Spleen (tissue), 11 donors: ENCODE measurements around the gene CEMP1. TPM values are rescaled to one million over a fixed set of nuclear protein-coding genes. Genes with fewer than 3 reads are reported as not detected.

ENCODE experiments used
- DNase-seq: peaks from one replicate; pipeline ENCODE4 v3.0.0-alpha.2; 2020
- H3K27ac ChIP-seq, 8 donors: fragments of 200-600 bp; sonication (generic) in 7 of 8; 1 replicate in 4 of 8; 2 replicates in 4 of 8; pipeline versions ENCODE4 v1.5.0 to v1.8.0; 2016 to 2021; ENCODE audit warnings: inconsistent platforms in 4 of 8, mild to moderate bottlenecking in 4 of 8, moderate library complexity in 1 of 8
- H3K27me3 ChIP-seq, 7 donors: fragments of 200-600 bp; sonication (generic) in 6 of 7; replicated peaks in 1 of 7; 1 replicate in 4 of 7; 2 replicates in 3 of 7; pipeline versions ENCODE4 v1.5.0 to v1.8.0; 2016 to 2021; ENCODE audit warnings: inconsistent platforms in 3 of 7, mild to moderate bottlenecking in 1 of 7
- H3K36me3 ChIP-seq, 6 donors: fragments of 200-600 bp; sonication (generic) in 5 of 6; 1 replicate in 4 of 6; 2 replicates in 2 of 6; pipeline versions ENCODE4 v1.5.0 to v1.8.0; 2016 to 2021; ENCODE audit warnings: inconsistent platforms in 2 of 6
- H3K4me1 ChIP-seq, 6 donors: fragments of 200-600 bp; sonication (generic) in 5 of 6; 1 replicate in 3 of 6; 2 replicates in 3 of 6; pipeline versions ENCODE4 v1.5.0 to v1.8.0; 2016 to 2021; ENCODE audit warnings: inconsistent platforms in 3 of 6
- H3K4me3 ChIP-seq, 8 donors: fragments of 200-600 bp; sonication (generic) in 7 of 8; 1 replicate in 4 of 8; 2 replicates in 4 of 8; pipeline versions ENCODE4 v1.5.0 to v1.8.0; 2016 to 2021; ENCODE audit warnings: inconsistent platforms in 4 of 8, mild to moderate bottlenecking in 4 of 8, moderate library complexity in 2 of 8
- H3K9me3 ChIP-seq, 8 donors: fragments of 200-600 bp; sonication (generic) in 7 of 8; 1 replicate in 4 of 8; 2 replicates in 4 of 8; pipeline versions ENCODE4 v1.5.0 to v1.8.0; 2016 to 2021; ENCODE audit warnings: inconsistent platforms in 4 of 8
- POLR2A ChIP-seq, 3 donors: fragments of 450-650 bp; IDR thresholded peaks; one replicate each; pipeline ENCODE4 v1.5.1; 2017; ENCODE audit warnings: antibody characterized with exemption in 3 of 3, mild to moderate bottlenecking in 1 of 3
- POLR2AphosphoS5 ChIP-seq, 3 donors: sonication (generic); formaldehyde crosslinking; IDR thresholded peaks; one replicate each; pipeline ENCODE4 v1.5.1; 2017; ENCODE audit warnings: antibody characterized with exemption in 3 of 3
- WGBS, 5 donors: extraction: QIAGEN DNeasy Blood & Tissue Kit in 3 of 5; methylation state at CpG; one replicate each; pipeline versions ENCODE4 v1.1.5 to v1.1.7; 2013 to 2018; 5-methylcytosine and 5-hydroxymethylcytosine counted together
- intact Hi-C: fragments of 100-400 bp; cut with DNase I; formaldehyde crosslinking; loops from one replicate; pipeline ENCODE4 v1.15.0; 2023; ENCODE audit warnings: low total_unique reads
- polyA plus RNA-seq, 3 donors: library from polyadenylated mRNA; stranded (reverse); fragments of 200-250 nt; gene quantifications; one replicate each; pipeline ENCODE4 v1.2.1, GENCODE V29; 2013
- total RNA-seq, 7 donors: library from RNA; depleted of rRNA in 3 of 7; stranded (reverse); fragments of >200 nt in 3 of 7; fragmentation: NEBNext Ultra II Directional in 4 of 7; extraction: Animal tissue kit (Norgen Biotek cat#: 25700) in 4 of 7; gene quantifications; one replicate each; pipeline versions ENCODE4 v1.1.0 to v1.2.1, GENCODE V29; 2016 to 2021
- TF ChIP-seq, protein P1 (sequence below), 11 experiments: fragments of 200-600 bp in 7 of 11; fragments of 450-650 bp in 4 of 11; sonication (generic) in 4 of 11; IDR thresholded peaks in 8 of 11; conservative IDR thresholded peaks in 3 of 11; 1 replicate in 7 of 11; 2 replicates in 4 of 11; pipeline versions ENCODE4 v1.4.0 to v1.8.0; 2016 to 2021; ENCODE audit warnings: antibody characterized with exemption in 11 of 11, inconsistent platforms in 4 of 11, mild to moderate bottlenecking in 1 of 11
- donor health status: healthy with polysubstance abuse.
- donor health status: DM: no; HTN: no; CAD: no; lungs with moderate emphysema.
- donor health status: DM: no; HTN: no; CAD: no.
- donor health status: Bipolar disorder and iron deficiency.
- donor health status: healthy.
- donor health status: DM: no; HTN: no; CAD: no.
- donor health status: DM: yes; HTN: yes; CAD: no.

CEMP1 gene
- total and polyA plus RNA-seq, 10 donors, result 0.37 to 1.5 (median 0.74) TPM; not detected in 5

GRCh38 chr16:2527071-2527783 is 4.0 kb downstream of the CEMP1 start:
- no peaks in the 10 kb centered on the region for H3K9me3 ChIP-seq
- peak overlapping the region in 2 of 8 donors; percentile 65 to 78 for H3K27ac ChIP-seq
- intact Hi-C loops, result no loop called here
- peak; percentile 74 for DNase-seq
- H3K36me3 ChIP-seq, result peaks cover 0 to 86% (median 64%) of the 10 kb centered on the region in 6 donors
- H3K4me1 ChIP-seq, result peaks cover 5 to 78% (median 24%) of the 10 kb centered on the region in 6 donors
- TF ChIP-seq POLR2AphosphoS5 (IDR thresholded peaks at IDR 0.05), result peak in 2 of 3 donors; percentile 34 to 44
- TF ChIP-seq, protein P1, sequence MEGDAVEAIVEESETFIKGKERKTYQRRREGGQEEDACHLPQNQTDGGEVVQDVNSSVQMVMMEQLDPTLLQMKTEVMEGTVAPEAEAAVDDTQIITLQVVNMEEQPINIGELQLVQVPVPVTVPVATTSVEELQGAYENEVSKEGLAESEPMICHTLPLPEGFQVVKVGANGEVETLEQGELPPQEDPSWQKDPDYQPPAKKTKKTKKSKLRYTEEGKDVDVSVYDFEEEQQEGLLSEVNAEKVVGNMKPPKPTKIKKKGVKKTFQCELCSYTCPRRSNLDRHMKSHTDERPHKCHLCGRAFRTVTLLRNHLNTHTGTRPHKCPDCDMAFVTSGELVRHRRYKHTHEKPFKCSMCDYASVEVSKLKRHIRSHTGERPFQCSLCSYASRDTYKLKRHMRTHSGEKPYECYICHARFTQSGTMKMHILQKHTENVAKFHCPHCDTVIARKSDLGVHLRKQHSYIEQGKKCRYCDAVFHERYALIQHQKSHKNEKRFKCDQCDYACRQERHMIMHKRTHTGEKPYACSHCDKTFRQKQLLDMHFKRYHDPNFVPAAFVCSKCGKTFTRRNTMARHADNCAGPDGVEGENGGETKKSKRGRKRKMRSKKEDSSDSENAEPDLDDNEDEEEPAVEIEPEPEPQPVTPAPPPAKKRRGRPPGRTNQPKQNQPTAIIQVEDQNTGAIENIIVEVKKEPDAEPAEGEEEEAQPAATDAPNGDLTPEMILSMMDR (IDR thresholded peaks at IDR 0.05 in 8 of 11, conservative IDR thresholded peaks at IDR 0.05 in 3 of 11), result no peak
- WGBS, 5 donors, result 87 to 92% (median 89%) methylated on average over 6 to 12 of the region's 12 CpGs
- no peaks in the 10 kb centered on the region for H3K27me3 ChIP-seq
- no peak overlapping the region for H3K4me3 ChIP-seq

DNA sequence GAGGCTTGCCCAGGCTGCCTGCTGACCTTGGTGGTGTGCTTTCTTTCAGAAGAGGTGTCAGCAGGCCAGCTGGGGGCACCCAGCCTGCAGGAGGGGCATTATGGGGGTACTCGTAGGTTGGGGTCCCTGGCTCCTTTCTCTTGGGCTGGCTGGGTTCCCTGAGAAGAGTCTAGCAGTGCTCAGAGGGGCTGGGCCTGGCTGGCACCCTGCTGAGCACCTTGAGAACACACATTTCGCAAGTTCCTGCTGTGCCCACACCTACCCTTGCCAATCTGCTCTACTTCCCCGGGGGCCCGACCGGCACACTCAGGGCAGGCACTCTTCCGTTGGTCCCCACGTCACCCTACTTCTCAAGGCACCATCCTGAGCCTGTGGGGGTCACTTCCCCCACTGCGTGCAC is 5.1 kb downstream of the CEMP1 start:
- peak overlapping the region in 5 of 8 donors; percentile 51 to 78 (median 65) for H3K27ac ChIP-seq
- peaks cover 0 to 97% (median 66%) of the 10 kb centered on the region in 6 donors for H3K36me3 ChIP-seq
- H3K27me3 ChIP-seq, result no peaks in the 10 kb centered on the region
- H3K9me3 ChIP-seq, result no peaks in the 10 kb centered on the region
- intact Hi-C loops, result no loop called here
- peaks cover 7 to 83% (median 25%) of the 10 kb centered on the region in 6 donors for H3K4me1 ChIP-seq
- peak overlapping the region in 1 of 8 donors; percentile 10 for H3K4me3 ChIP-seq
- peak; percentile 74 for DNase-seq
- TF ChIP-seq POLR2AphosphoS5 (IDR thresholded peaks at IDR 0.05) (peak in 1 of 3 donors; percentile 50), POLR2A (IDR thresholded peaks at IDR 0.05) (no peak)
- TF ChIP-seq, protein P1 (IDR thresholded peaks at IDR 0.05 in 8 of 11, conservative IDR thresholded peaks at IDR 0.05 in 3 of 11), result no peak
- 55 to 86% (median 75%) methylated on average over 7 to 8 of the region's 8 CpGs for WGBS, 5 donors

DNA sequence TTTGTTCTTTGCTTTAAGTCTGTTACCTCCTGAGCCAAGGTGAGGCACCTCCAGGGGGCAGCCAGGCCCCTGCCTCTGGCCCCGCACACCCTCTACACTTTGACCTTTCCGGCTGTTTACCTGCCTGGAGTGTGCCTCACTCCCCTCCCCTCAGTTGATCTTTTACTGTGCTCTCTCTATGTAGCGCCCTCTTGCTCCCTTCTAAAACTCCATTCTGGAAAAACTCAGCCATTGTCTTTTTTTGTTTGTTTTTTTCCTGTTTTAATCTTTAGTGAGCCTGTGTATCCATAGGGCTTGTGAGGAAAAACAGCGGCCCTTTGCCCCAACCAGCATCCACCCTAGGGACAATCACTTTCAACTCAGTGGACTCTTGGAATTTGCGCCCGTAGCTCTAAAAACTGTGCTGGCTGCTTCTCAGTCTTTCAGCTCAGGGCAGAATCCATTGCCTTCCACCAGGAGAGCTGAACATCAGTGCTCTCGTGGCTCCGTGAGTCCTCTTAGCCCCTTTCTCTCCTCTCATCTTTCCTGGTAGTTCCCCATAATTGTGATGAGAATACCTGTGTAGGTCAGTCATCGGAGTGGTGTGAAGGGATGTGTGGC is 6.8 kb downstream of the CEMP1 start:
- peaks cover 0 to 89% (median 64%) of the 10 kb centered on the region in 6 donors for H3K36me3 ChIP-seq
- H3K9me3 ChIP-seq, result no peaks in the 10 kb centered on the region
- WGBS, 5 donors, result 94 to 98% (median 96%) methylated on average over 9 of the region's 9 CpGs
- TF ChIP-seq, protein P1 (IDR thresholded peaks at IDR 0.05 in 8 of 11, conservative IDR thresholded peaks at IDR 0.05 in 3 of 11), result no peak
- TF ChIP-seq POLR2A (IDR thresholded peaks at IDR 0.05) (no peak), POLR2AphosphoS5 (IDR thresholded peaks at IDR 0.05) (no peak)
- intact Hi-C loops, result no loop called here
- no peaks in the 10 kb centered on the region for H3K27me3 ChIP-seq
- H3K4me1 ChIP-seq, result peaks cover 12 to 80% (median 27%) of the 10 kb centered on the region in 6 donors
- DNase-seq, result peak; percentile 47
- H3K27ac ChIP-seq, result peak overlapping the region in 1 of 8 donors; percentile 18
- H3K4me3 ChIP-seq, result no peak overlapping the region

GRCh38 chr16:2523801-2524231 is 7.4 kb downstream of the CEMP1 start:
- intact Hi-C loops, result no loop called here
- H3K4me3 ChIP-seq, result no peak overlapping the region
- peaks cover 0 to 89% (median 59%) of the 10 kb centered on the region in 6 donors for H3K36me3 ChIP-seq
- H3K9me3 ChIP-seq, result no peaks in the 10 kb centered on the region
- peaks cover 18 to 86% (median 34%) of the 10 kb centered on the region in 6 donors for H3K4me1 ChIP-seq
- no peaks in the 10 kb centered on the region for H3K27me3 ChIP-seq
- H3K27ac ChIP-seq, result peak overlapping the region in 2 of 8 donors; percentile 11 to 18
- peak; percentile 57 for DNase-seq
- peak in 1 of 3 donors; percentile 28 for TF ChIP-seq POLR2AphosphoS5 (IDR thresholded peaks at IDR 0.05)
- no peak for TF ChIP-seq POLR2A (IDR thresholded peaks at IDR 0.05)
- WGBS, 5 donors, result 92 to 98% (median 93%) methylated on average over 6 of the region's 6 CpGs
